ENCODE data around the gene NSUN4.
"Not testable (repeated sequence)": the region's sequence is repeated elsewhere in the genome, so short reads cannot be mapped to it uniquely, and the experiment has no call there.

Gene NSUN4

DNA sequence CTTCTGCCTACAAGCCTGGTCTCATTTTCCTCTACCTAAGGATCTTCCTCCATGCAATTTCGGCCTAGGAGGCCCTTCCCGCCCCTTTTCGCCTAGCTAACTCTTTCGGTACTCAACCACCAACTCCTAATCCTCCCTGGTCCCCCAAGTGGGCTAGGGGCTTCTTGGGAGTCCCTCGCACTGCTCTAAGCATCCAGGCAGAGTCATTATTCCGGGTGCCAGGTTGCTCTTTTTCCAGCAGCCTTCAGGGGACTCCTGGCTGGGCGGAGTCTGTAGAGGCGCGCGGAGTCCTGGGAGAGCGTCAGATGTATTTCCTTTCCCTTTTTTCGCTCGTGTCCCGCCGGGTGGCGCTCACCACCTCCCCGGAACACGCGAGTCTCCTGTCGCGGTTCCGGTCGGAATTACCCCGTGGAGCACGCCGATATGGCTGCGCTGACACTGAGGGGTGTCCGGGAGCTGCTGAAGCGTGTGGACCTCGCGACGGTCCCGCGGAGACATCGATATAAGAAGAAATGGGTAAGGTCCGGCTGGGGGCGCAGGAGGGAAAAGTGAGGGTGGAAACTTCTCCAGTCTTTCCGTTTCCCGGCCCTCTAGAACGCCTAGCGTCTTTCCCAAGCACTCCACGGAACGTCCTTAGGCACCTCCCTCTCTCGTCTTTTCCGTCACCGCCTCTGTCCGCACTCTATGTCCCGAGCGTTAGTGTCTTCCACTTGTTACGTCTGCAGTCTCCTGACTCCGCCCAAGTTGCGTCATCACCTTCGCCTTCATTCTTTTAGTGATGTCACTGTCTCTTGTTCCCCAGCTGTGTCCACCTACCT, at the start of gene NSUN4:
Gene NSUN4 (plus strand): TSS at position 404 of the 818 bp plus-strand sequence. CDS start 20 bp downstream, at position 424.
- peak; percentile 78 for DNase-seq (ENCODE audit: low read depth in 2 of 2)

DNA sequence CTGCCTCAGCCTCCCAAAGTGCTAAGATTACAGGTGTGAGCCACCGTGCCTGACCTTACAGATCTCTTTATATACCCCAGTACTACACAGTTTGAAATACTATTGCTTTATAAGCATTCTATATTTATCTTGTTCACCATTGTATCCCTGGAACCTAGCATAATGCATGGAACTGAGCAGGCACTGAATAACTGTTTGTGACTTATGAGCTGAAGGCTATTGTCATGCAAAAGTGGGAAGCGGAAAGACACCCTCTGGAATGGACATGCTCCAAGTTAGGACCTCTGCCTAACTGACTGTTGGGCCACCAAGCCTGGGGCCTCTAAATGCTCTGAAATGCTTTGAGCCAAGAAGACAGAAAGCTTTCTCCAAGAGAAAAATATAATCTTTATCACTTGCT, 45.3 kb upstream of the NSUN4 start:
- DNase-seq (ENCODE audit: low read depth in 2 of 2): no peak

DNA sequence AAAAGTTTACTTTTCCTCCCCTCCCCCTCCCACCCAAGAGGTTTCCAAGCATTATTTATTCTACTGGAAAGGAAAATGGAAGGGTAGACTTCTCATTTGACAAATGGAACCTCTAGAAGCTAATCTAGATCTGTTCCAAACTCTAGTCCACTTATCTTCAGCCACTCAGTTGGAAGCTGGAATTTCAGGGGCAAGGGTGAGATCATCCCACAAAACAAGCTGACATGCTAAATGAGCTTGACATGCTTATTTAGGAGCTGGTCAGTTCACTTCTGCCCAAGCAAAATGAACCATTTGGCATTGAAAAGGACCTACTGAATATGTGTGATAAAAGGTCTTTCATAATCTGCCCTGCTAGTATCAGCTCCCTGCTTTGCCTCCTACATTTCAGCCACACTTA, 42.2 kb upstream of the NSUN4 start:
- no peak for DNase-seq (ENCODE audit: low read depth in 2 of 2)

DNA sequence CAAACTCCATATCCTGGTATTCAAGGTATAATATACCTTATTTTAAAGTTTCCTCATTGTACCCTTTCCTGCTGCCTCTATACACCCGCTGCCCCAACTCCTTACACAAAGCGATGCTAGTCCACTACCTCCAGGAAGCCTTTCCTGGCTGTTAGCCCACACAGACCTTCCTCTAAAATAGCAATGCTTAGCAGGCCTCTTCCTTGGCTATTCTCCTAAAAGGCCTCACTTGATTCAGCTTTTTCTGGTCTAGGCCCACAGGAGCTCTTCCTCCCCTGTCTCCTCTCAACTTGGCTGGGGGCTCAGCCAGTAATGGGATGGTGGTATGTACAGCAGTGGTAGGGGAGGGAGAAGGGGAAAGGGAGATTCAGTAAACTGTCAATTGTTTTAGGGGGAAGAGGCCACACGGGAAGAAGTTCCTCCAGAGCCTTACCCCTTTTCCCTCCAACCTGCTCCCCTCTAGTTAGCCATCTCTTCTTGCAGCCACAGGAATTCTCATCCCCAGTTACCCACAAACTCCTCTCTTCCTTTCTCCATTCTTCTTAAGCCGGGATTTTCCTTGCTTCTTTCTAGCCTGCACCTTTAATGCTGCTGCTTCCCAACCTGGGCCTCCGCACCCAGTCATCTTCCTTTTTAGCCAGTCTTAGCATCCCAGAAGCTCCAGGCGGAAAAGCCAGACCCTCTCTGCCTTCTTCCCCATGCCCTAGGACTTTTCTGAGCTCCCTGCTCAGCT, 39.8 kb upstream of the NSUN4 start:
- no peak for DNase-seq (ENCODE audit: low read depth in 2 of 2)

DNA sequence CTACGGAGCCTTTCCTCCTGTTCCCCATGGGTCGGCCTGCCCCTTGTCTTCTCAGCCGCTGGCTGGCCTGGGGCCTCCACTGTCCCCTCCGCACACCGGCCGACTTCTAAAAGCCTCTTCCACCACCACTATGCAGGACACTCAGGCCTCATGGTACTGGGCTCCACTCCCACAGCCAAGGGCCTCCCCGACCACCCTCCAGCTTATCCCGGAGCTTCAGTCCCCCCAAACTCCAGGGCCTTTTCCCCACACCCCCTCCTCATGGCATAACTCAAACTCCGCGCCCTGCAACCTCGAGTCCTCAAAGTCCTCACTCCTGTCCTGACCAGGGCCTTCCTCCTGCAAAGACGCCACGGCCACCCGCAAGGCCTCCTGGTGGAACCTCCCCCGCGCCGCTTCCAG, 39.2 kb upstream of the NSUN4 start:
- no peak for DNase-seq (ENCODE audit: low read depth in 2 of 2)

DNA sequence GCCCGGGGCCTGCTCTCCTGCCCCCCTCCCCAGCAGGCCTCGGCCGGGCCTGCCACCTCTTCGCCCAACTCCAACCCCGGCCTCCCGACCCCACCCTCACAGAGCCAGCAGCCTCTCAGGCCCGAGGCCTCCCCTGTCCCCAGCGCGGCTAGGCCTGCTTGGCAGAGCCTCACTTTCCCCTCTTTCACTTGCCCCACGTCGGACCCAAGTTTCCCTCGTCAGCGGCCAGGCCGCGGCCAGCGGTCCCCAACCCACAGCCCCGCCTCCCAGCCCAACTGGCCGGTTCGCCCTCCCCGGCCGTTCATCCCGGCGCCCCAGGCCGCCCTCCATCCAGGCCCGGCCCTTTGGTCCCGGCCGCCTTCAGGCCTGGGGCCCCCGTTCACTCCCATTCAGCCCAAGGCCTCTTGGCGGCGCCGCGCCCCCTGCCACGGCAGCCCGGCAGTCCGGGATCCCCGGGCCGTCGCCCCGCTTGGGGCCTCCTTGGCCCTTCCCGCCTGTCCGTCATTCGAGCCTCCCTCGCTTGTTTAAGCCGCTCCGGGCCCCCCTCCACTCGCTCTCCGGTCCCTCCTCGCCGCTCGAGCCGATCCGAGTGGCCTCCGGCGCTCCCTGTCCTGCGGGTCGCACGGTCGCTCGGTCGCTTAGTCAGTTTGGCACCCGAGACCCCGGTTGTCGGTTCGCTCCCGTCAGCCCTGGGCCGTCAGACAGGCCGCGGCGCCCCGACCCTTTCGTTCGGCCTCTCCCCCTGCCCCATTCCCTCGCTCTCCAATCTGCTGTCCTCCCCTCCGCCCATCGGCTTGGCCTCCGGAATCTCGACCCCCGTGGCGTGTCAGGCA, 38.6 kb upstream of the NSUN4 start:
- DNase-seq (ENCODE audit: low read depth in 2 of 2): peak; percentile 21 to 47

DNA sequence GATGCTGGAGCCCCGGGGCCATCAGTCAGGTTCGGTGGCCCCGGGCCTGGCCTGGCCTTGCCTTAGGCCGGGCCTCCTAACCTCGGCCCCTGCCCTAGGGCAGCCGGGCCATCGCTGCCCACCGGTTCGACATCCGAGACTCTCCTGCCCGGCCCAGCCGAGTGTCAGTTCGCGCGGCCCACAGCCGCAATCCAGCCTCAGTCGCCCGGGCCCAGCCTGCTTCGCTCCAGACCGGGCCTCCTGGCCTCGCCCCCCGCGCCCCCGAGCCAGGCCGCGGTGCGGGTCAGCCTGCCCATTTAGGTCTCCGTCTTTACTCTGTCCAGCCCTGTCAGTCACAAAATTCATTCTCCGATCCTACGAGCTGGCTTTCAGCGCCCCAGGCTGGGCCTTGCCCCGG, 38.0 kb upstream of the NSUN4 start:
- DNase-seq (ENCODE audit: low read depth in 2 of 2): no peak

DNA sequence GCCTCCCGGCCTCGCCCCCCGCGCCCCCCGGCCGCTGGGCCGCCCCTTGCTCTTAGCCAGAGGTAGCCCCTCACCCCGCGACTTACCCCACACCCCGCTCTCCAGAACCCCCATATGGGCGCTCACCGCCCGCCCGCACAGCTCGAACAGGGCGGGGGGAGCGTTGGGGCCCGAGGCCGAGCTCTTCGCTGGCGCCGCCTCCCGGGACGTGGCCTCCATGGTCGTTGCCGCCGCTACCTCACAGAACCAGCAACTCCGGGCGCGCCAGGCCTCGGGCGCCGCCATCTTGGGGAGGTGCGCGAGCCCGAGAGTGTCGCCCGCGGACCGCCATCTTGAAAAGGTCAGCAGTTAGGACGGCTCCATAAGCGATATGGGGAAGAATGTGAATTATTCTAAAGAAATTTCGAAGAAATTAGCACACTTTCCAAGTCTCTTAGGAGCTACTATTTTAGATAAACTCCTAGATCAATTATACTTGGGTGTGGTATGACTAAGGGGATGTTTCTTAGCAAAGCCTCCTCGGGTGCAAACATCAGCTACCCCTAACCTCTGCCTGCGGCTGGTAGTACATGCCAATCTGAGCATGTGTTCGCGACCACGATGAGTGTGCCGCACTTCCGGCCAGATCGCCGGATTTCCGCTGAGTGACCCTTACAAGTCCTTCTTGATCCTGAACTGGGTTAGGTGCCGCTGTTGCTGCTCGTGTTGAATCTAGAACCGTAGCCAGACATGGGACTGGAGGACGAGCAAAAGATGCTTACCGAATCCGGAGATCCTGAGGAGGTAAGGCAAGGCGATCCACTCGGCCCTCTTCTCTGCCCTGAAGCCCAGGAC, 37.4 kb upstream of the NSUN4 start, which contains the start of the genes LRRC41 and UQCRH:
Gene LRRC41 (minus strand): TSS at position 579 of the 834 bp plus-strand sequence. CDS start 294 bp downstream, at position 285.
Gene UQCRH (plus strand): TSS at position 661 of the 834 bp plus-strand sequence. CDS start 69 bp downstream, at position 730.
- peak; percentile 84 to 85 for DNase-seq (ENCODE audit: low read depth in 2 of 2)

DNA sequence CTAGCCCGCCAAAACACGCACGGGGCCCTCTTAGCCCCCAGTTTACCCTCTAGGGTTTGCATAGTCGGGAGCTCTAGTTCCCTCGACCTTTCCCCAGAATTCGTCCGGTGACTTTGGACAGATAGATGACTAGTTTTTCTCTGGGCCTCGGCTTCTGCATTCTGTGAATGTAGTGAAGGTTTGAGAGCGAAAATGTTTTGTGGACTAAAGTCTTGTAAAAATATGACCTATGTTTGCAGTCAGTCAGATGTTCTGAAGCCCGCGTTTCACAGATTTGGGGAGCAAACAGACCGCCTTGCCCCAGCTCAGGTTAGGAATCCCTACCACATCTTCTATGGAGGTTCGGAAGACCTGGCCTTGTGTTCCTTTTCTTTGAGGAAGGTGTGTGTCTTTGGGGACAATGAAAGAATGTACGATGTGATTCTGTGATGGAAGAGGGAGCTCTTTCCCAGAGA, 36.7 kb upstream of the NSUN4 start:
- no peak for DNase-seq (ENCODE audit: low read depth in 2 of 2)

DNA sequence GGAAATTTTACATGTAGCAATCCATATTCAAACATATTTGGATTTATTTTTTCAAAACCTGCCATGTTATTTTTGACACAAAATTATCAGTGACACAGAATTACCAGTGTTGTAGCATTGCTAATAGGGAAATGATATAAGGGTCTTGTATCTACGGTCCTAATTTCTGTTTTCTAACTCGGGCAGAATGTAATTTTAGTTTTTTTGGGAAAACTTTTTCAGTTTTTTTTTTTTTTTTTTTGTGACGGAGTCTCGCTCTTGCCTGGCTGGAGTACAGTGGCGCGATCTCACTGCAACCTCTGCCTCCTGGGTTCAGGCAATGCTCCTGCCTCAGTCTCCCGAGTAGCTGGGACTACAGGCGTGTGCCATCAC, 34.5 kb upstream of the NSUN4 start:
- DNase-seq (ENCODE audit: low read depth in 2 of 2): no peak

DNA sequence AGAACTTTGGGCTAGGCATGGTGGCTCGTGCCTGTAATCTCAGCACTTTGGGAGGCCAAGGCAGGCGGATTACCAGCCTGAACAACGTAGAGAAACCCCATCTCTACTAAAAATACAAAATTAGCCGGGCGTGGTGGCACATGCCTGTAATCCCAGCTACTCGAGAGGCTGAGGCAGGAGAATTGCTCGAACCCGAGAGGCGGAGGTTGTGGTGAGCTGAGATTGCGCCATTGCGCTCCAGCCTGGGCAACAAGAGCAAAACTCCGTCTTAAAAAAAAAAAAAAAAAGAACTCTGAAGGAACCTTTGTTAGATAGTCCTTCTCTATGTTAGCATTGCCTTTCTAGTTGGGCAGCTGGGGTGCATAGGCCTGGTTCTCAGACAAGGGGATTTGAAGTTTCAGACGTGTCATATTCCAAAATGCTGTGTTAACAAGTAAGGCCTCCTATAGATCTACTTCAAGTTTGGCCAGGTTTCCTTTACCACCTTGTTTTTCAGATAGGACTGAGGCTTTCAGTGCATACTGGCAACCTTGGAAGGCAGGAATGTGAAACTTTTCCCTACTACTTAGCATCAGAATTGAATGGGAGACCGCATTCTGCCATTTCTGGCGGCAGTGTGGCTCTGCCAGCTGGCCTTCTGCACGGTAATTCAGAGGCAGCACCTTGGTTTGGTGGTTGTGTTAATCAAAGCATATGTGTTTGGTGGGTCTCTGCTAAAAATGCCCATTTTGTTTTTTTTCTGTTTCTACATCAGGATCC, 31.0 kb upstream of the NSUN4 start:
- no peak for DNase-seq (ENCODE audit: low read depth in 2 of 2)

DNA sequence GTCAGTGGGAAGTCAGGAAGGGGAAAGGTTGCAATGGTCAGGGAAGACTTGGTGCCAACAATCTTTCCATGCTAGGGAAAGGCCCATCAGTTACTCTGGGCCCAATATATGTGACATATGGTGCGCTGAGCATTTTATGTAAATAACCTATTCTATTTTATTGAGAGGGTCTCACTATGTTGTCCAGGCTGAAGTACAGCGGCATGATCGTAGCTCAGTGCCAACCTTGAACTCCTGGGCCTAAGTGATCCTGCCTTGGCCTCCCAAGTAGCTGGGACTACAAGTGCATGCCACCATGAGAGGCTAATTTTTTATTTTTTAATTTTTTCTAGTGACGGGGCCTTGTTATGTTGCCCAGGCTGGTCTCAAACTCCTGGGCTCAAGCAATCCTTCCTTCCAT, 30.3 kb upstream of the NSUN4 start:
- no peak for DNase-seq (ENCODE audit: low read depth in 2 of 2)

DNA sequence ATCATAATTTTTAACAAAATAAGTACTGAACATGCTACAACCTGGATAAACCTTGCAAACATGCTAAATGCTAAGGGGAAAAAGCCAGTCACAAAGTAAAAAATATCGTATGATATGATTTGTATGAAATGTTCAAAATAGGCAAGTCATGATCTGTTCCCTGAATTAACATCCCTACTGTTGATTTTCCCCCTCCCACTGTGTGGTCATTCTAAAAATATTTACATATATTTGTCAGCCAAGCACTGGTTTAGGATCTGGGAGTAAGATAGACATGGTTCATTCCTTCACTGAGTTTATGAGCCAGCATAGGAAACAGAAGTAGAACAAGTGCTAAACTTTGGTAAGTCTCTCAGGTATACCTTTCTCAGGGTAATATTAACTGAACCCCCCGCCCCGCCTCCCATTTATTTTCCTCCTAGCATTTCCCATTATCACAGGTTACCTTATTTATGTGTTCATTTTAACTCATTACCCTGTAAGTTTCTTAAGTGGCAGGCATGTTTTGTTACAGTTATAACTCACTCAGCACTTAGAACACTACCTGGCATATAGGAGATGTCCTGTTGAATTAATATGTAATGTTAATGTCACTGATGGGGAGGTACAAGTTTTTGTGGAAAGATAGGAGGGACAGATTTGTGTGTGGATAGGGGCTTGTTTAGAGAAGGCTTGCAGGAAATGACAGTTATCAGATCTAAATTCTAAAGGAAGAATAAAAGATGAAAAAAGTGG, 24.8 kb upstream of the NSUN4 start:
- no peak for DNase-seq (ENCODE audit: low read depth in 2 of 2)

DNA sequence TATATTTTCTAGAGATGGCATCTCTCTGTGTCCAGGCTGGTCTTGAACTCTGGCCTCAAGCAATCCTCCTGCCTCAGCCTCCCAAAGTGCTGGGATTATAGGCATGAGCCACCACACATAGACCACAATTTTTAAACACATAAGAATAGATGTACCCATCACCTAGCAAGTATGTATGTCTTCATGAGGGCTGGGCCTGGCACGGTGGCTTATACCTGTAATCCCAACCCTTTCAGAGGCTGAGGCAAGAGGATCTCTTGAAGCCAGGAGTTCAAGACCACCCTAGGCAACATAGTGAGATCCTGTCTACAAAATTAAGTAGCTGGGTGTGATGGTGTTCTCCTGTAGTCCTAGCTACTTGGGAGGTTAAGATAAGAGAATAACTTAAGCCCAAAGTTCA, 23.3 kb upstream of the NSUN4 start:
- no peak for DNase-seq (ENCODE audit: low read depth in 2 of 2)

DNA sequence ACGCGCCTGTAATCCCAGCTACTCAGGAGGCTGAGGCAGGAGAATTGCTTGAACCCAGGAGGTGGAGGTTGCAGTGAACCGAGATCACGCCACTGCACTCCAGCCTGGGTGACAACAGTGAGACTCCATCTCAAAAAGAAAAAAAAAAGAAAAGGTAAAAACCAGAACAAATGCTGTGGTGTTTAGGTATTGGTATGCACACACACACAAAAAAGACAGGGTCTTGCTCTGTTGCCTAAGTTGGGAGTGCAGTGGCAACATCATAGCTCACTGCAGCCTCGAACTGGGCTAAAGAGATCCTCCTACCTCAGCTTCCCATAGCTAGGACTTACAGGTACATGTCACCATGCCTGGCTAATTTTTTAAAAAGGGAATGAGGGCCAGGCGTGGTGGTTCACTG, 21.3 kb upstream of the NSUN4 start:
- not testable (repeated sequence) for DNase-seq (ENCODE audit: low read depth in 2 of 2)

DNA sequence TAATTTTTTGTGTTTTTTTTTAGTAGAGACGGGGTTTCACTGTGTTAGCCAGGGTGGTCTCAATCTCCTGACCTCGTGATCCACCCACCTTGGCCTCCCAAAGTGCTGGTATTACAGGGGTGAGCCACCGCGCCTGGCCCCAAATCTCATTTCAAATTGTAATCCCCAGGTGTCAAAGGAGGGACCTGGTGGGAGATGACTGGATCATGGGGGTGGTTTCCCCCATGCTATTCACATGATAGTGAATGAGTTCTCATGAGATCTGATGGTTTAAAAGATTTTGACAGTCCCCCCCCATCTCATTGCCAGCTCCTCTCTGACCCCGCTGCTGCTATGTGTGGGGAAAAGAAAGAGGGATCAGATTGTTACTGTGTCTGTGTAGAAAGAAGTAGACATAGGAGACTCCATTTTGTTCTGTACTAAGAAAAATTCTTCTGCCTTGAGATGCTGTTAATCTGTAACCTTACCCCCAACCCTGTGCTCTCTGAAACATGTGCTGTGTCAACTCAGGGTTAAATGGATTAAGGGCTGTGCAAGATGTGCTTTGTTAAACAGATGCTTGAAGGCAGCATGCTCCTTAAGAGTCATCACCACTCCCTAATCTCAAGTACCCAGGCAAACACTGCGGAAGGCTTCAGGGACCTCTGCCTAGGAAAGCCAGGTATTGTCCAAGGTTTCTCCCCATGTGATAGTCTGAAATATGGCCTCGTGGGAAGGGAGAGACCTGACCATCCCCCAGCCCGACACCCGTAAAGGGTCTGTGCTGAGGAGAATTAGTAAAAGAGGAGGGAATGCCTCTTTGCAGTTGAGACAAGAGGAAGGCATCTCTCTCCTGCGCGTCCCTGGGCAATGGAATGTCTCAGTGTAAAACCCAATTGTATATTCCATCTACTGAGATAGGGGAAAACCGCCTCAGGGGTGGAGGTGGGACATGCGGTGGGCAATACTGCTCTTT, 20.4 kb upstream of the NSUN4 start:
- DNase-seq (ENCODE audit: low read depth in 2 of 2): not testable (repeated sequence)

DNA sequence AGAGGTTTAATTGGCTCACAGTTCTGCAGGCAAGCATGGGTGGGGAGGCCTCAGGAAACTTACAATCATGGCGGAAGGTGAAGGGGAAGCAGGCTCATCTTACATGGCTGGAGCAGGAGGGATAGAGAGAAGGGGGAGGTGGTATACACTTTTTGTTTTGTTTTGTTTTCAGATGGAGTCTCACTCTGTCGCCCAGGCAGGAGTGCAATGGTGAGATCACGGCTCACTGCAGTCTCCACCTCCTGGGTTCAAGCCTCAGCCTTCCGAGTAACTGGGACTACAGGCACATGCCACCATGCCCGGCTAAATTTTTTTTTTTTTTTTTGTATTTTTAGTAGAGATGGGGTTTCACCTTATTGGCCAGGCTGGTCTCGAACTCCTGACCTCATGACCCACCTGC, 18.4 kb upstream of the NSUN4 start:
- not testable (repeated sequence) for DNase-seq (ENCODE audit: low read depth in 2 of 2)

Data from activated CD4-positive, alpha-beta T cell treated with anti-CD3 and anti-CD28 coated beads for 24 hours (primary cell).